SK-N-SH (cell line): ENCODE measurements around the gene SLC8B1. TPM values are rescaled to one million over a fixed set of nuclear protein-coding genes. Genes with fewer than 3 reads are reported as not detected.

Experiments
- CTCF ChIA-PET: fragments of 300-600, 350-600 bp; formaldehyde crosslinking; extraction: SDS; loops from one replicate; lab custom pipeline; 2021; lab: Yijun Ruan, JAX
- POLR2A ChIA-PET: fragments of 350-600 bp; sonication (Branson Sonifier 250); formaldehyde crosslinking; extraction: SDS; loops from one replicate; lab custom pipeline; 2020; ENCODE audit warnings: antibody characterized with exemption, inconsistent platforms; lab: Yijun Ruan, JAX
- DNase-seq: peaks from one replicate; pipeline ENCODE4 v3.0.0; 2012
- H2AFZ ChIP-seq: fragments of 200-600 bp; sonication (generic); 2 replicates; pipeline ENCODE4 v1.8.1; 2016; ENCODE audit warnings: antibody characterized with exemption, mild to moderate bottlenecking, low read depth
- H3F3A ChIP-seq: fragments of 200-600 bp; sonication (generic); replicated peaks from 2 replicates; pipeline ENCODE3; 2016; ENCODE audit warnings: antibody characterized with exemption, mild to moderate bottlenecking; ENCODE audit not compliant: insufficient read depth
- H3K27ac ChIP-seq, 2 experiments: fragments of 200-500 bp in 1 of 2; fragments of 200-600 bp in 1 of 2; sonication (Bioruptor generic) in 1 of 2; sonication (generic), shearing (Covaris generic) in 1 of 2; 2 replicates each; pipeline versions ENCODE4 v1.5.1 to v1.6.1; 2014 to 2016; ENCODE audit warnings: low read depth in 2 of 2, inconsistent platforms in 1 of 2, low read length in 1 of 2, mild to moderate bottlenecking in 1 of 2, mixed read lengths in 1 of 2
- H3K27me3 ChIP-seq: fragments of 200-600 bp; sonication (generic), shearing (Covaris generic); 2 replicates; pipeline ENCODE4 v1.6.1; 2016; ENCODE audit warnings: mixed run types; ENCODE audit not compliant: insufficient read depth
- H3K36me3 ChIP-seq, 2 experiments: fragments of 200-500 bp in 1 of 2; fragments of 200-600 bp in 1 of 2; sonication (Bioruptor generic) in 1 of 2; sonication (generic) in 1 of 2; replicated peaks in 1 of 2; 2 replicates each; pipeline versions ENCODE3 to v1.5.1; 2014 to 2016; ENCODE audit warnings: low read length in 1 of 2, mild to moderate bottlenecking in 1 of 2; ENCODE audit not compliant: insufficient read depth in 2 of 2, control insufficient read depth in 1 of 2
- H3K4me1 ChIP-seq, 2 experiments: fragments of 200-500 bp in 1 of 2; fragments of 200-600 bp in 1 of 2; sonication (Bioruptor generic) in 1 of 2; sonication (generic), shearing (Covaris generic) in 1 of 2; 2 replicates each; pipeline versions ENCODE4 v1.5.1 to v1.6.1; 2014 to 2016; ENCODE audit warnings: low read depth in 1 of 2, low read length in 1 of 2, mixed run types in 1 of 2; ENCODE audit not compliant: insufficient read depth in 2 of 2, control insufficient read depth in 1 of 2
- H3K4me2 ChIP-seq: fragments of 200-600 bp; sonication (generic), shearing (Covaris generic); 2 replicates; pipeline ENCODE4 v1.6.1; 2017; ENCODE audit warnings: mixed run types
- H3K4me3 ChIP-seq, 2 experiments: fragments of 200-500 bp in 1 of 2; fragments of 200-600 bp in 1 of 2; sonication (Bioruptor generic) in 1 of 2; sonication (generic), shearing (Covaris generic) in 1 of 2; 2 replicates each; pipeline versions ENCODE4 v1.5.1 to v1.8.1; 2014 to 2016; ENCODE audit warnings: low read depth in 2 of 2, inconsistent platforms in 1 of 2, low read length in 1 of 2, mild to moderate bottlenecking in 1 of 2, mixed read lengths in 1 of 2, moderate library complexity in 1 of 2
- H3K79me2 ChIP-seq: fragments of 200-600 bp; sonication (generic); 2 replicates; pipeline ENCODE4 v1.8.1; 2017; ENCODE audit warnings: mild to moderate bottlenecking; ENCODE audit not compliant: insufficient read depth
- H3K9ac ChIP-seq: fragments of 200-600 bp; sonication (generic); 2 replicates; pipeline ENCODE4 v1.6.1; 2017; ENCODE audit warnings: mixed run types
- H3K9me2 ChIP-seq: fragments of 200-600 bp; sonication (generic); 2 replicates; pipeline ENCODE4 v1.6.1; 2017; ENCODE audit warnings: mixed run types
- H3K9me3 ChIP-seq: fragments of 200-600 bp; sonication (generic); 2 replicates; pipeline ENCODE4 v1.6.1; 2017; ENCODE audit warnings: mixed run types, mild to moderate bottlenecking, moderate library complexity
- H4K20me1 ChIP-seq: fragments of 200-600 bp; sonication (generic); 2 replicates; pipeline ENCODE4 v1.6.1; 2017; ENCODE audit warnings: mild to moderate bottlenecking, mixed run types; ENCODE audit not compliant: insufficient read depth
- CHD2 ChIP-seq: fragments of 150-350 bp; IDR thresholded peaks from 2 replicates; pipeline ENCODE4 v1.6.1; 2018; ENCODE audit warnings: low read length; ENCODE audit not compliant: partially characterized antibody
- ELF1 ChIP-seq: IDR thresholded peaks from 2 replicates; pipeline ENCODE4 v1.4.0; 2012
- FOSL2 ChIP-seq: IDR thresholded peaks from 2 replicates; pipeline ENCODE4 v1.4.0; 2012; ENCODE audit warnings: low read depth, mild to moderate bottlenecking, moderate library complexity, borderline replicate concordance
- FOXJ3 ChIP-seq: sonication (generic); formaldehyde crosslinking; IDR thresholded peaks from 2 replicates; pipeline ENCODE4 v1.5.1; 2020; ENCODE audit warnings: mild to moderate bottlenecking, missing genetic modification reagents
- FOXM1 ChIP-seq: IDR thresholded peaks from 2 replicates; pipeline ENCODE4 v1.4.0; 2012; ENCODE audit warnings: low read depth, mild to moderate bottlenecking
- JUND ChIP-seq: IDR thresholded peaks from 2 replicates; pipeline ENCODE4 v1.4.0; 2012
- MEF2A ChIP-seq: IDR thresholded peaks from 2 replicates; pipeline ENCODE4 v1.4.0; 2012; ENCODE audit warnings: low read depth, borderline replicate concordance
- MXI1 ChIP-seq: IDR thresholded peaks from 2 replicates; pipeline ENCODE4 v1.6.1; 2012; ENCODE audit warnings: mild to moderate bottlenecking, low read depth, low read length, improper control_type of control experiment
- NFIC ChIP-seq: IDR thresholded peaks from 2 replicates; pipeline ENCODE4 v1.4.0; 2012; ENCODE audit warnings: borderline replicate concordance
- NRF1 ChIP-seq: IDR thresholded peaks from 2 replicates; pipeline ENCODE4 v1.6.1; 2012; ENCODE audit warnings: low read depth, mild to moderate bottlenecking, low read length
- POLR2AphosphoS5 ChIP-seq: IDR thresholded peaks from 2 replicates; pipeline ENCODE4 v1.6.1; 2012; ENCODE audit warnings: low read depth, low read length
- RAD21 ChIP-seq: IDR thresholded peaks from 2 replicates; pipeline ENCODE4 v1.6.1; 2012; ENCODE audit warnings: mild to moderate bottlenecking, low read length
- RCOR1 ChIP-seq: fragments of 150-350 bp; IDR thresholded peaks from 2 replicates; pipeline ENCODE4 v1.6.1; 2017; ENCODE audit warnings: antibody characterized with exemption, low read length
- RFX5 ChIP-seq: IDR thresholded peaks from 2 replicates; pipeline ENCODE4 v1.6.1; 2012; ENCODE audit warnings: mild to moderate bottlenecking, improper control_type of control experiment, low read length
- RXRA ChIP-seq: IDR thresholded peaks from 2 replicates; pipeline ENCODE4 v1.4.0; 2012; ENCODE audit warnings: low read depth, mild to moderate bottlenecking, borderline replicate concordance
- SIN3A ChIP-seq: IDR thresholded peaks from 2 replicates; pipeline ENCODE4 v1.6.1; 2012; ENCODE audit warnings: low read depth, mild to moderate bottlenecking, low read length, moderate library complexity, borderline replicate concordance
- TAF1 ChIP-seq: IDR thresholded peaks from 2 replicates; pipeline ENCODE4 v1.6.1; 2012; ENCODE audit warnings: low read depth, mild to moderate bottlenecking, low read length, moderate library complexity, borderline replicate concordance
- YY1 ChIP-seq: IDR thresholded peaks from 2 replicates; pipeline ENCODE4 v1.4.0; 2012; ENCODE audit warnings: low read depth, mild to moderate bottlenecking
- WGBS: methylation state at CpG from one replicate; pipeline ENCODE4 v1.1.6; 2017; ENCODE audit warnings: low lambda C conversion rate; 5-methylcytosine and 5-hydroxymethylcytosine counted together
- polyA plus RNA-seq, 3 experiments: library from polyadenylated mRNA; depleted of rRNA; stranded (reverse); fragments of >200 nt; gene quantifications; 2 replicates each; pipeline ENCODE4 v1.2.3, GENCODE V29; 2012
- TF ChIP-seq, protein P1 (sequence below): IDR thresholded peaks from 2 replicates; pipeline ENCODE4 v1.4.0; 2012; ENCODE audit warnings: low read depth
- TF ChIP-seq, protein P2 (sequence below): fragments of 150-350 bp; IDR thresholded peaks from 2 replicates; pipeline ENCODE4 v1.6.1; 2017; ENCODE audit warnings: antibody characterized with exemption, low read length, low read depth, borderline replicate concordance
- TF ChIP-seq, protein P3 (sequence below): IDR thresholded peaks from 2 replicates; pipeline ENCODE4 v1.6.1; 2012; ENCODE audit warnings: mild to moderate bottlenecking, low read depth, low read length, moderate library complexity
- TF ChIP-seq, protein P4 (sequence below): fragments of 150-350 bp; IDR thresholded peaks from 2 replicates; pipeline ENCODE4 v1.6.1; 2016; ENCODE audit warnings: mild to moderate bottlenecking, low read depth, low read length
- TF ChIP-seq, protein P5 (sequence below): IDR thresholded peaks from 2 replicates; pipeline ENCODE4 v1.4.0; 2012; ENCODE audit warnings: low read depth, borderline replicate concordance

Gene SLC8B1
- polyA plus RNA-seq, 1 of the 3 experiments (the other 2 are of a cell fraction) = 12.0 TPM

DNA sequence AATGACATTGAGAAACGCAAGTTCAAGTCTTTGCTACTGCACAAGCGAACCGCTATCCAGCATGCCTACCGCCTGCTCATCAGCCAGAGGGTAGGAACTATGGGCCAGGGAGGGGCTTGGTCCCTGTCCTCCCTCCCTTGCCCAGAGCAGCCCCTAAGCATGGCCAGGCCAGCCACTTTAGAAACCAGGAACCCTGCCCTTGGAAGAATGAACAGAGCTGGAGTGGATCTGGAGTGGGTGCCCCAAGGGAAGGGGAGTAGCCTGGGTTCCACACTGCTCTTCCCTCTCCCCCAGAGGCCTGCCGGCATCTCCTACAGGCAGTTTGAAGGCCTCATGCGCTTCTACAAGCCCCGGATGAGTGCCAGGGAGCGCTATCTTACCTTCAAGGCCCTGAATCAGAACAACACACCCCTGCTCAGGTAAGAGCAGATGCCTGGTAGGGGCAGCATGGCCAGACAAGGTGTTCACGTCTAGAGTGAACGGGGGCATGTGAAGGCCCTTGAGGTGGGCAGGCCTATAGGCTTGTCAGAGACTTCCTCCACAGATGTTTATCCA, 57.9 kb downstream of the SLC8B1 start:
- 95% methylated on average over 8 of the region's 10 CpGs for WGBS
- no peak for DNase-seq
- H3K4me3 ChIP-seq = no peak overlapping the region
- no peaks in the 10 kb centered on the region for H3K9me3 ChIP-seq
- TF ChIP-seq JUND = no peak
- no peak for TF ChIP-seq MEF2A
- TF ChIP-seq, protein P1, sequence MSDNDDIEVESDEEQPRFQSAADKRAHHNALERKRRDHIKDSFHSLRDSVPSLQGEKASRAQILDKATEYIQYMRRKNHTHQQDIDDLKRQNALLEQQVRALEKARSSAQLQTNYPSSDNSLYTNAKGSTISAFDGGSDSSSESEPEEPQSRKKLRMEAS = no peak
- TF ChIP-seq, protein P2, sequence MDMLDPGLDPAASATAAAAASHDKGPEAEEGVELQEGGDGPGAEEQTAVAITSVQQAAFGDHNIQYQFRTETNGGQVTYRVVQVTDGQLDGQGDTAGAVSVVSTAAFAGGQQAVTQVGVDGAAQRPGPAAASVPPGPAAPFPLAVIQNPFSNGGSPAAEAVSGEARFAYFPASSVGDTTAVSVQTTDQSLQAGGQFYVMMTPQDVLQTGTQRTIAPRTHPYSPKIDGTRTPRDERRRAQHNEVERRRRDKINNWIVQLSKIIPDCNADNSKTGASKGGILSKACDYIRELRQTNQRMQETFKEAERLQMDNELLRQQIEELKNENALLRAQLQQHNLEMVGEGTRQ = no peak
- TF ChIP-seq YY1 = no peak
- no peak for TF ChIP-seq RAD21
- TF ChIP-seq RCOR1 = no peak
- TF ChIP-seq CHD2 = no peak
- H3K36me3 ChIP-seq = peaks cover 0 to 13% of the 10 kb centered on the region in 2 experiments
- no peak overlapping the region for H3K4me2 ChIP-seq
- POLR2A ChIA-PET = no interaction called here
- H3K27me3 ChIP-seq = no peaks in the 10 kb centered on the region
- no peak overlapping the region for H3K9ac ChIP-seq
- no peaks in the 10 kb centered on the region for H4K20me1 ChIP-seq
- H3K4me1 ChIP-seq = peaks cover 3 to 13% of the 10 kb centered on the region in 2 experiments; a peak in 3 of 4 replicates
- CTCF ChIA-PET = interaction anchor here (0.7 kb wide), 1 partner anchor 63 kb away, joined by 3 read pairs; no protein-coding TSS in a partner anchor
- H3F3A ChIP-seq = peaks cover 2% of the 10 kb centered on the region
- H2AFZ ChIP-seq = no peak overlapping the region
- H3K9me2 ChIP-seq = no peaks in the 10 kb centered on the region
- no peaks in the 10 kb centered on the region for H3K79me2 ChIP-seq
- H3K27ac ChIP-seq = no peak overlapping the region

DNA sequence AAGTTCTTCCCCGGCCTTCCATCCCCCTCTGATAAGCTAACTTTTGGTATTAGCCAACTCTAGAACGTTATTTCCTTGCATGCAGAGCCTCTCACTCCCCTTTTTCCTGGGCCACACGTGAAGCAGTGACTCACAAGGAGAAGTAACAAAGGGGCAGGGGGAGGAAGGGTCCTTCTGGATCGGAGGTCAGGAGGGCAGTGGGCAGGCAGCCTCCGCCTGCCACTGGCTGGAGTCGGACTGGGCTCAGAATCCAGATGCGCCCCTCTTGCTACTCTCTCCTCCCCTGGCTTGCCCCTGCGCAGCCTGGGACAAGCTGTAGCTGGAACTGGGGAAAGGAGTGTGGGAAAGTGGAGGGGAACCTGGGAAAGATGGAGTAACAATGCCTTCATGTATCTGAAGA, 58.6 kb downstream of the SLC8B1 start:
- no peaks in the 10 kb centered on the region for H4K20me1 ChIP-seq
- WGBS = 94% methylated on average over 8 of the region's 8 CpGs
- H3K4me1 ChIP-seq = peaks cover 5 to 20% of the 10 kb centered on the region in 2 experiments; a peak in 3 of 4 replicates
- H2AFZ ChIP-seq = no peak overlapping the region
- no peak overlapping the region for H3K27ac ChIP-seq
- no peak overlapping the region for H3K4me3 ChIP-seq
- no peak overlapping the region for H3K4me2 ChIP-seq
- no peak overlapping the region for H3K9ac ChIP-seq
- no peak for DNase-seq
- H3K9me2 ChIP-seq = no peaks in the 10 kb centered on the region
- CTCF ChIA-PET = no interaction called here
- no peaks in the 10 kb centered on the region for H3K9me3 ChIP-seq
- H3F3A ChIP-seq = peaks cover 2% of the 10 kb centered on the region
- POLR2A ChIA-PET = no interaction called here
- no peaks in the 10 kb centered on the region for H3K27me3 ChIP-seq
- no peaks in the 10 kb centered on the region for H3K79me2 ChIP-seq
- H3K36me3 ChIP-seq = peaks cover 0 to 13% of the 10 kb centered on the region in 2 experiments
- TF ChIP-seq, protein P3, sequence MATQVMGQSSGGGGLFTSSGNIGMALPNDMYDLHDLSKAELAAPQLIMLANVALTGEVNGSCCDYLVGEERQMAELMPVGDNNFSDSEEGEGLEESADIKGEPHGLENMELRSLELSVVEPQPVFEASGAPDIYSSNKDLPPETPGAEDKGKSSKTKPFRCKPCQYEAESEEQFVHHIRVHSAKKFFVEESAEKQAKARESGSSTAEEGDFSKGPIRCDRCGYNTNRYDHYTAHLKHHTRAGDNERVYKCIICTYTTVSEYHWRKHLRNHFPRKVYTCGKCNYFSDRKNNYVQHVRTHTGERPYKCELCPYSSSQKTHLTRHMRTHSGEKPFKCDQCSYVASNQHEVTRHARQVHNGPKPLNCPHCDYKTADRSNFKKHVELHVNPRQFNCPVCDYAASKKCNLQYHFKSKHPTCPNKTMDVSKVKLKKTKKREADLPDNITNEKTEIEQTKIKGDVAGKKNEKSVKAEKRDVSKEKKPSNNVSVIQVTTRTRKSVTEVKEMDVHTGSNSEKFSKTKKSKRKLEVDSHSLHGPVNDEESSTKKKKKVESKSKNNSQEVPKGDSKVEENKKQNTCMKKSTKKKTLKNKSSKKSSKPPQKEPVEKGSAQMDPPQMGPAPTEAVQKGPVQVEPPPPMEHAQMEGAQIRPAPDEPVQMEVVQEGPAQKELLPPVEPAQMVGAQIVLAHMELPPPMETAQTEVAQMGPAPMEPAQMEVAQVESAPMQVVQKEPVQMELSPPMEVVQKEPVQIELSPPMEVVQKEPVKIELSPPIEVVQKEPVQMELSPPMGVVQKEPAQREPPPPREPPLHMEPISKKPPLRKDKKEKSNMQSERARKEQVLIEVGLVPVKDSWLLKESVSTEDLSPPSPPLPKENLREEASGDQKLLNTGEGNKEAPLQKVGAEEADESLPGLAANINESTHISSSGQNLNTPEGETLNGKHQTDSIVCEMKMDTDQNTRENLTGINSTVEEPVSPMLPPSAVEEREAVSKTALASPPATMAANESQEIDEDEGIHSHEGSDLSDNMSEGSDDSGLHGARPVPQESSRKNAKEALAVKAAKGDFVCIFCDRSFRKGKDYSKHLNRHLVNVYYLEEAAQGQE = no peak
- TF ChIP-seq POLR2AphosphoS5 (no peak), NFIC (no peak), RXRA (no peak), MXI1 (no peak), FOSL2 (no peak), FOXJ3 (no peak), SIN3A (no peak), FOXM1 (no peak), NRF1 (no peak), RFX5 (no peak), TAF1 (no peak), CHD2 (no peak), ELF1 (no peak)
- TF ChIP-seq, protein P1 = no peak
- TF ChIP-seq, protein P4, sequence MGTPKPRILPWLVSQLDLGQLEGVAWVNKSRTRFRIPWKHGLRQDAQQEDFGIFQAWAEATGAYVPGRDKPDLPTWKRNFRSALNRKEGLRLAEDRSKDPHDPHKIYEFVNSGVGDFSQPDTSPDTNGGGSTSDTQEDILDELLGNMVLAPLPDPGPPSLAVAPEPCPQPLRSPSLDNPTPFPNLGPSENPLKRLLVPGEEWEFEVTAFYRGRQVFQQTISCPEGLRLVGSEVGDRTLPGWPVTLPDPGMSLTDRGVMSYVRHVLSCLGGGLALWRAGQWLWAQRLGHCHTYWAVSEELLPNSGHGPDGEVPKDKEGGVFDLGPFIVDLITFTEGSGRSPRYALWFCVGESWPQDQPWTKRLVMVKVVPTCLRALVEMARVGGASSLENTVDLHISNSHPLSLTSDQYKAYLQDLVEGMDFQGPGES = no peak
- TF ChIP-seq, protein P5, sequence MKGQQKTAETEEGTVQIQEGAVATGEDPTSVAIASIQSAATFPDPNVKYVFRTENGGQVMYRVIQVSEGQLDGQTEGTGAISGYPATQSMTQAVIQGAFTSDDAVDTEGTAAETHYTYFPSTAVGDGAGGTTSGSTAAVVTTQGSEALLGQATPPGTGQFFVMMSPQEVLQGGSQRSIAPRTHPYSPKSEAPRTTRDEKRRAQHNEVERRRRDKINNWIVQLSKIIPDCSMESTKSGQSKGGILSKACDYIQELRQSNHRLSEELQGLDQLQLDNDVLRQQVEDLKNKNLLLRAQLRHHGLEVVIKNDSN = no peak
- TF ChIP-seq, all 33 proteins: peak for 0
